ENCODE data around the gene WWOX.
A peak's percentile ranks its signal among the peaks of the same experiment; 100 is the strongest.

Gene WWOX

DNA sequence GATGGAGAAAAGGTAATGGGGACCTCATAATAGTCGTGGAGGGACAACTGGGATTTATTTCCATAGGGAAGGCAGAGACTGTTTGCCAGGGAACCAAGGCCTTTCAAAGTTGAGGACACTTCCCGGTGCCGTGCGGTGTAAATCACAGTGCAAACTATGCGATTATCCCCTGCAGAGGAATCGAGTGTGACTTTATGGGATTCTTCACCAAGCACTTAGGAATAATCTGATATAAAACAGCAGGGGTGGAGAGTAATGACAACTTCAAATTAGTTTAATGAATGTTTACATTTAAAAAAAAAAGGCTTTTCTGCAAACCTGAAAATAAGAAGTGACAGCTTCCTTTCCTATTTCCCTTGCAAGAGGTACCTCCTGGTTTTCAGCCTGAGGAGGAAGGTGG is 962.9 kb downstream of the WWOX start:
- DNase-seq, result no peak

DNA sequence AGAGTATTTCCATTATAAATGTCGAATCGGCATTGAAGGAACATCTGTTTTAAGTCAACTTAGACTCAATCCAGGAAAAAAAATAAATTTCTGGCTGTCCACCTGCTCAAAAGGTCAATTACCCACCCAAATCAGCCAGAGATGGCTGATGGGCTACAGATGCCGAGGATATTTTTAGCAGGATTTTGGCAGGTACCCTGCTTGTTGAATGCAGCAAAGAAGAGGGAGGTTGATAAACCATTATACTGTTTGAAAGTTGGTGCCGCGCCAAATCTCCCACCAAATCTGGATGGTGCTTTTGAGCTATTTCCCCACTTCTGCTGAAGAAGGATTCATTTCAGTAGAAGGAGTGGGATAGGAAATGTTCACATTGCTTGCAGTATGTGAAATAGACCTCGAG is 963.4 kb downstream of the WWOX start:
- DNase-seq, result no peak

DNA sequence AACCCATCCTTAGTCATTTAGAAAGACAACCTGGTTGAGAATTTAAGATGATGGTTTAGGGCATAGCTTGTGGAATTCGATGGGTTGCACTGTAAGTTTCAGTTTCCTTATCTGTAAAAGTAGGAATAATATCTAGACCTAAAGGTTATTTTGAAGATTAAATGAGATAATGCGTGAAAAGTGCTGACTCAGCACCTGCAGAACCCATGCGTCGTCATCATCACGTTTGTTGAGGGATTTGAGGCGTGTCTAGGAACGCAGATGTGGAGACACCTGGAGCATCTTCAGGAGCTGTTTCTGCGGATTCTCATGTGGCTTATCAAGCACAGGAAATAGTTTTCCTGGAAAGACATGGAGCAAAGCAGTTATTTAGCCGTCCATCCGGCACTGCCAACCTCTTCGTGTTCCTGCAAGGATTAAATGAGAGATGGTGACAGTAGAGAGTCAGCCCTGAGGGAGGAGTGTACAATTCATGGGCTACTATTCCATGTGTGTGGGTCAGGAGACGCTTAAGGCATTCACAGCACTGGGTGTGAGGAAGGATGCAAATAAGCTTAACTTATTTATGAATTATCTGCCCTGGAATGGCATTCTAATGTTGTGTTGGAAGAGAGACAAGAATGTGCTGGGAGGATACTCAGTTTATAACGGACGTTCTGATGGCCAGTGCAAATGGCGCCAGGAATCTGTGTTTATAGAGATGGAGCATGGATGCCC is 965.0 kb downstream of the WWOX start:
- DNase-seq, result no peak

DNA sequence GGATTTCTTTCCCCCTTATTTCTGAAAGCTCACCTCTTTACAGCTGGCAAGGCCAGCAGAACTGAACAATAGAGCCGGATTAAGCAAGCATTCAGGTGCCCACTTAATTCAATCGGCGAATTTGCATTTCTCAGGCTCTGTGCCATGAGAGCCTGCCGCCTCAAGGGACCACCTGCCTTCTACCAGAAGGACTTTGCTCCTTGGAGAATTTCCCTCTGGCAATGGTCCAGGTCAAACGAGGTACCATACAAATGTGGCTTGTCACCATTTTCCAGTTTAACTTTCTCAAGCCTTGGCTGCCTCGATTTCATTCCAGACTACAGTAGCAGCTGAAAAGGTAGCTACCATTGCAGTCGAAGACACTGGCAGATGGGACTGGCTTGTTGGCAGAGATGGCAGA is 967.1 kb downstream of the WWOX start:
- DNase-seq, result no peak

DNA sequence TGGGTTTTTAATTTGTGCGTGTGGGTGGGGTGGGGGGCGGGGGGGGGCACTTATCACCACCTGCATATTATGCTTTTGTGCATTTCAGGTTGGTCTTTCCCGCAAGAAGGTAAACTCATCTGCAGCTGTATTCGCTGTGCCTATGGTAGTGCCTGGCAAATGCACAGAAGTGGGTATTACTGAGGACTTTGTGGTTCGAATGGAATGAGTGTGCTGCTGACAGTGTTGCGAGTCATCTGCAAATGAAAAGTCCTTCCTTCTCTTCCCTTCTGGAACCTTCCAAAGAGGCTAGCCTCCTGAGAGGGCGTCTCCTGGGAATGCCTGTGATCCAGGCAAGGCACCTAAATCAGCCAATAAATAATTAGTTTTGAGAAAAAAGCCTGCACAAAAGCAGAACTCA is 968.1 kb downstream of the WWOX start:
- no peak for DNase-seq

DNA sequence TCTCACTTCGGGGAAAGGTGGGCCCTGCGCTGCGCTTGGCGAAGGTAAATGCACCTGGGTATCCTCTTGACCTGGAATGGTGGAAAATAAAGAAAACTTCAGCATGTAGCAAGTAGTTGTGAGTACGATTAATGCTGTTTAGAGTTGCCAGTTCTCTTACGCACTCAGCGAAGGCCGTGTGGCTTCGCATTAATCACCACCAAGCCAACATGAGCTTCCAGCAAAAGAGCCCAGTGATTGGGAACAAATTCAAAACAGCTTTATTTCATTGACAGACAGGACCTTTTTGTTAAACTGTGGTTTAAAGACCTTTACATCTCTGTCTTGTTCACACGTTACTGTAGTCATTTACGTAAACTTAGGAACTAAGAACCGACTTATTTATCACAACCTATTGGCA is 969.7 kb downstream of the WWOX start:
- no peak for DNase-seq

DNA sequence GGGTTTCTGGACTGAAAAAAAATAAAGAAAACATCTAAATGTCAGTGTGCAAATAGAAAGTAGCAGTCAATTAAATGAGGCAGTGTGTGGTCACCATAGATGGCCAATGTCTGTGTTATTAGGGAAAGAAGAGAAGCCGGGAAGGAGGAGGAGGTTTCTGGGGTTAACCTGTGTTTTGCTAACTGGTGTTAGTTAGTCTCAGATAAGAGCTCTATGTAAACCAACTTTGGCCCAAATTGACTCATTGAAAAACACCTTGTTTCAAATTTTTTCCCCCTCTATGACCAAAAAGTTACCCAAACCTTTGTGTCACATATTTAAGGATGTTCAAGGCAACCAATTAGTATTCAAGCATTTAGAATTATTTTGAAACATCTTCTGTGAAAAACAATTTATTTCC is 970.2 kb downstream of the WWOX start:
- no peak for DNase-seq

DNA sequence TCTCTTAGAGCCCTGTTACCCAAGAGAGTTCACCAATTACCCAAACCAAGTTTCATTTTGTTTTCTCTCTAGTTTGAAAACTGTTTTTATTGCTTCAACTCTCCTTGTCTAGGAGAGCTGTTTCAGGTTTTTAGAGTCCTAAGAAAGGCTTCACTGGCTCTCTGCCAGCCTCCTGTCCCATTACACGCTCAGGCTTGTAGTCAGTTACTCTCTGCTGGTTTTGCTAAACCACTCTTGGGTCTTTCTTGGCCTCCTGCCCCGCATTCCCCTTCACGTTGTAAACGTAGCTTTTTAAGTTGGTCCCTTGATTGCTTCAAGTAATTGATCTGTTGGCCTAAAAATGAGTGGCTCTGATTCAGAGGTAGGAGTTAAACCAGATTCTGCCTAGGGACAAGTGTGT is 972.0 kb downstream of the WWOX start:
- no peak for DNase-seq

DNA sequence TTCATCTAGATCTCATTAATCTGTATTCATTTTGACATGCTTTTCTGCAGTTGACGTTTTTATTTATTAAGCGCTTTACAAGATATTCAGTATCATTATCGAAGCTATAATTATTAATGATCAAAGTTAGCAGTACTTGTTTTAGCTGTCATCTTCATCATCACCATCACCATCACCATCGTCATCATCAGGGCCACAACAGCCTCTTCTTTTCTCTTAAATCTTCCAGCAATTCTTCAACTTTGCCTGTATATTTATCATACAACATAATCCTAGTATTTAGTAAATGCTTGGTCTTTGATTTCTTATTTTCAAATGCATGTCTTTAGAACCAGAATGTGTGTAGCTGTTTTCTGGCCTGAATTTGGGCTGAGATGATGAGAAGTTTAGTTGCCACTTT is 973.1 kb downstream of the WWOX start:
- no peak for DNase-seq

DNA sequence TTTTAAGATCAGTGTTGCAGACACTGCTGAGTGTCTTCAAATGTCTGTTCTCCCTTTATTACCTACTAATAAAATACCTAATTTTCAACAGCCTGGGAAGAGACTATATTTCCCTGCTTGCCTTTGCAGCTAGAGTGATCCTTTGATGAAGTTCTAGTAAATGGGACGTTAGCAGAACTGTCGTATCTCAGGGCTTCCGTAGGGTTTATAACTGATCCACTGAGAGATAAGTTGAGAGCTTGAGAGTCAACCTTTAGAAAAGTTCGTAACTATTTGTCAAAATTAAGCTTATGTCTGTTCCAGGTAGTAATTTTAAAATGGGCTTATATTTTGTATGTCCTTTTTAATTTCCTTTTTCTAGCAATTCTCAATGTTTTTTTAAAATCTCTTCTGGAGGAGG is 974.1 kb downstream of the WWOX start:
- no peak for DNase-seq

DNA sequence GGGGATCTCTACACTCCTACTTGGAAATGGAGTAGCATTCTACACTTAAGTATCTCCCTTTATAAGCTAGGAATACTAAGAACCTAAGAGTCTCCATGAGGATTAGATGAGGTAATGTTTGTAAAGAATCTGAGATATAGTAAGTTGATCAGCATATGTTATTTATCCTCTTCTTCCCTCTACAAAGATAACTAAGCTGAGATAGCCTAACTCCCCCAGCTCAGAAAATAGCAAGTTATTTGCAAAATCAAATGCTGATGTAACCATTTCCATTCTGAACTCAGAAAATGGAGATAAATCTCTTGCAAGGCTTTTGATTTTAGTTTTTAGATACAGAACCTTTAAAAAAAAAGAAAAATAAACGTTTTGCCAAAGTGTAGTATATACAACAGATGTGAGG is 975.1 kb downstream of the WWOX start:
- DNase-seq, result no peak

DNA sequence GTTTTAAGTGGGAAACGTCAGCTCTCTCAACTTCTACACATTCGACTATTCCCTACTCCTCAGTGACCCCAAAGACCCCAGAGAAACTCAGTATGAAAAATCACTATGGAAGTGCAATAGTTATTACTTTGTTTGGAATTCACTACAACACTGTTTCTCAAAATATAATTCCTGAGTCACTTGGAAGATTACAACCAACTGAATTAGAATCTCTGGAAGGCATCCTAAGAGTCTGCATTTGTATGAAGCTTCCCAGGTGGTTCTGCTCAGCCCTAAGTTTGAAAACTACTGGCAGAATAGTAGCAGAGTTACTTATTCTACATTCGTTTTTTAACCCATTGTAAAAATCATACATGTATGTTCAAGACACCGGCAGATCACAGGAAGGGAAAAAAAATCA is 975.5 kb downstream of the WWOX start:
- no peak for DNase-seq

DNA sequence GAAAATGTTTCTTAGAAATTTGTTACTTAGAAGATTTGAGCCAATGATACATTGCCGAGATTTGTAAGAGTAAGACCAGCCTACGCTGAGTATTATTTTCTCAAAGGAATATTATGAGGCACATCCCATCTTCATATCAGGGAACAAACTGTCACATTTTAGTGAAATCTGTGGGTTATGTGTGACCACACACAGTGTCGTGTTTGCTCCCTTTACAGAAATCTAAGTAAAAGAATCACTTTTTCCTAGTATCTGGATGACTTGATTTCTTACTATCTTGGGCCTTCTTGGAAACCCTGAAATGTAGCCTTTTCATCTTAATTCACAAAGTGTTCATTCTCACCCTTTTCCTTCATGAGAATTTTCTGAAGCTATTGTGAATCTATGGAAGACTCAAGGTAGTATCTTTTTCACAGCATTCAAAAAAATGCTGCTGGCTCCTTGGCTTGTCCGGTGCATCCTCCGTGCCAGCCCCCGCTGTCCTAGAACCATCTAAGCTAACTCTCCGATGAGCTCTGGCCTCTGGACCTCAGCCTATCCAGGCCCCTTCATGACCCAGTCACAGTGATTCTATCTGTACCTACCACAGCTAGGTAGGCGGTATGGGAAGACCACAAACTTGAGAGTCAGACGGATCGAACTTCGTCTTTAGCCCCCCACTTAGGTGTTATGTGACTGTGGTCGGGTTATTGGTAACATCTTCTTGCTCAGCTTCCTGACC is 976.8 kb downstream of the WWOX start:
- peak; percentile 57 for DNase-seq

DNA sequence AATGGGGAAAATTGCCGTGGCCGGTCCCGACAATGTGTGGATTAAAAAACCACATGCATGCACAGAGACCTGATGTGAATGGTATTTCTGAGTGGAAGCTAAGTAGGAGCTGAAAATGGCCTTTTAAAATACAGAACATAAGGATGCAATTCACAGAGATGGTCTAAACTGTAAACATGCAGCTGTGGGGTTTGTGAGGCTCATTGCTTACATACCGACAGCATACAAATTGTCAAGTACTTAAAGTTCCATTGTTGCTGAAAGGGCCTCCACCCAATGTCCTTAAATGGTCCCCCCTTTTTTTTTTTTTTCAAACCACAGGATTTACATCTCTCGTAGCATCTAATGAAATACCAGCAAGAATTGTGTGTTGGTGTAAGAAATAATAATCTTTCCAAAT is 977.9 kb downstream of the WWOX start:
- DNase-seq, result no peak

DNA sequence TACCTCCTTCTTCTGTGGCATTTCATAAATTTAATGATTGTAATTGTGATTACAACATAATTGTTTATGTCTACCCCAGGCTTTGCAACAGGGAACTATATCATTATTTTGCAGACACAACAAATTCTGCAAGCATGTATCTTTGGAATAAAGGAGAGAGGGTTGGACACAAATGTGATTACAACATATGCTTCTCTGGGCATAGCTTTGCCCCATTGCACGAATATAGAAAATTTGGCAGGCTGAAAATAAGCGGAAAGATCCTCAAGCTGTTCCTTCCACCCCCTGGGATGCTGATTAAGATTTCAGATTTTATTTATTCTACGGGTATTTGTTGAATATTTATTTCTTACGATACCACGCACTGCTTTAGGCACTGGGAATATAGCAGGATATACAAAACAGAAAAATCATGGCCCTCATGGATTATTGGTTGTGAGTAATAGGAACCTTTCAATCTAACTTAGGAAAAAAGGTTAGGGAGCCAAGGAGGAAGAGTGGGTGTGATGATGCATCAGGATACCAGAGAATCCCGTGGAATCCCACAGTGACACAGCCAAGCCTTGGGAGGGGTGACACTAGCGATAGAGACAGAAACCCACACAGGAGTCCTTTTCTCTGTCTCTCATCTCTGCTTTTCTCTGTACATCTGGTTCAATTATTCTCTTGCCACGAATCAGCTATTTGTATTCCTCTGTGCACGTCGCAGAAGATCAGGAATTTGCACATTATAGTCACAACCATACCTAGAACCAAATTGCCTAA is 980.4 kb downstream of the WWOX start:
- no peak for DNase-seq

DNA sequence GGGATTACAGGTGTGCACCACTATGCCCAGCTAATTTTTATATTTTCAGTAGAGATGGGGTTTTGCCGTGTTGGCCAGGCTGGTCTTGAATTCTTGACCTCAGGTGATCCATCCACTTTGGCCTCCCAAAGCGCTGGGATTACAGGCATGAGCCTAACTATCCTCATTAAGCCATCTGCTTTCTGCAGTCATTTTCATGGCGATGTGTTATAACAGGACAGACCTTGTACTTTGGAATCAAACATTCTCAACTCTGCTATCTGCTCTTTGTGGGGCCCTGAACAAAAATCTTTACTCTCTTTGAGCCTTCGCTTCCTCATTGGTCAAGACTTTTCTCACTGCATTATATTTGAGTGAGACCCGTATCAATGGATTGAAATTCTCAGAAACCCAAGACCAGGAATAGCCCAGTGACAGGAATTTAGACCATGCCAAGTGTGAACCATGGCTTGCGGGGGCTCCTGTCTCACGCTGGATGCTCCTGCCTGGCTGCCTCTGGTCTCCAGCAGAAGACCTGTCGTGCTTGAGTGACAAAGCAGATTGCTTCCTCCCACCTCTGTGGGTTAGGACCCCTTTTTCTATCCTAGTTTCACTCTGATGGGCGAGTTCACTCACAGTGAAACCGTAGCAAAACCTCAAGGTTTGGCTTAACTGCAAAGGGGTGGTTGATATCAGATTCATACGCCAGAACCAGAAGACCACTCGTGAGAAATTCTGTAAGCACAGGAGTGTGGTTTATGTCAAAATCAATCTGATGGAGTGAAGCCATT is 982.0 kb downstream of the WWOX start:
- peak; percentile 15 for DNase-seq

DNA sequence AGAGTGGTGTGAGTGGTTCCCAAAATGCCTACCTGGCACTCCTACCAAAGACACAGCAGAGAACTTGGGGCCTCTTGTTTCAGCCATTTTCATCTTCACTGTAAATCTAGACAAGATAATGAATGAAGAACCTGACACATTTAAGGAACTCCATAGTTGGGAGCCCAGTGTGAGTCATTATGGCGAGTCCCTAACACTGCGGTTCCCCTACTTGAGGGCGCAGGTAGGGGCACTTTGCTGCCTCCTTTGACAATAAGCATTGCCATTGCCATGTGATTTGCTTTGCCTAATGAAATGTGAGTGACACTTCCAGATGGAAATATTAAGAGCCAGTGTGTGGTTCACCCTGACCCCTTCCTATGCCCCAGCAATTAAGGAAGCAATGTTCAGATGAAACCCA is 983.5 kb downstream of the WWOX start:
- no peak for DNase-seq

DNA sequence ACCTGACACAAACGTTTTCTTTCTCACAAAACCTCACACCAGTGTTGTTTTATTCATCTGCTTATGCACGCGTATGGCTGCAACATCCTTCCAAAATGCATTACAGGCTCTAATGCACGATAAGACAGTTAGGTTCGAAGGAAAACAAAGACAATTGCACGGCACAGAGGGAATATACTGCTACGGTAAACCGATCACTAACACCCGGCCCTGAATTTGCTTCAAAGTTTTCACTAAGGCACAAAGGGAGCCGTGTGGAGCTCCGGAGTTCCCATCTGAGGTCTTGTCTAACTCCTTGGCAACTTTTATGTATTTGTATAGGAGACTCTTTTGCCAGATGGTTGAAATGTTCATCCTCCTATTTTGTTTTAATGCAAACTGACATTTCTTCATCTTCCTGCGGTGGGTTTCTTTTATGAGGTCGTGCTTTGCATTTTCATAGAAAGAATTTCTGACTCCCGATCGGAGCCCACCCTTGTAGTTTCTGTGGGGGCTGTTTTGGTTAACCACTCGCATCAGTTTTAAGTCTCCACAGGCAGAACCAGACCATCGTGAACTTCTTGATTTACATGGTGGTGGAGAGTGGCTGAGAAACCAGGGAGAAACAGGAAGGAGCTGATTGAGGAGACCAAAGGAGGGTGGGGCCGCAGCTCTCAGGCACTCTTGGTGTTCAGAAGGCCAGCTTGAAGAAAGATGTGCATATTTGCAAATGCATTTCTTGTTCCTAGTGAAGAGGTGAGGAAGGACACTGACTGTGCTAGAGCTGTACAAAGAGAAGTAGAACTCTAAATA is 984.2 kb downstream of the WWOX start:
- DNase-seq, result no peak

DNA sequence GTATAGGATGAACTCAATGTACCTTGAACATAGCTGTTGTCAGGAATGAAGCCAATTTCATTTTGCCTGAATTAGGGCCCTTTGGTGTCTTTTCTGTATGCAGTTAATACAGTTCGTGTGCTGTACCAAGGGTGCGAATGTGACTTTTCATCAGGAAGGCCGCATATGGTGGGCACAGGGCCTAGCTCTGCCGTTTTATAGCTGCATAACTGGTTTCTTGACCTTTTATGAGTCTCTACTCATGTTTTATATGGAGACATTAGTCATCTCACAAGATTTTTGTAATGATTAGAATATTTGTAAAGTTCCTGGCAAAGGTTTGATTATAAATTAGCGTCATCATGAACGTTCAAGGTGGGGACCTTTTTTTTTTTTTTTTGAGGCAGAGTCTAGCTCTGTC is 989.5 kb downstream of the WWOX start:
- DNase-seq, result no peak

DNA sequence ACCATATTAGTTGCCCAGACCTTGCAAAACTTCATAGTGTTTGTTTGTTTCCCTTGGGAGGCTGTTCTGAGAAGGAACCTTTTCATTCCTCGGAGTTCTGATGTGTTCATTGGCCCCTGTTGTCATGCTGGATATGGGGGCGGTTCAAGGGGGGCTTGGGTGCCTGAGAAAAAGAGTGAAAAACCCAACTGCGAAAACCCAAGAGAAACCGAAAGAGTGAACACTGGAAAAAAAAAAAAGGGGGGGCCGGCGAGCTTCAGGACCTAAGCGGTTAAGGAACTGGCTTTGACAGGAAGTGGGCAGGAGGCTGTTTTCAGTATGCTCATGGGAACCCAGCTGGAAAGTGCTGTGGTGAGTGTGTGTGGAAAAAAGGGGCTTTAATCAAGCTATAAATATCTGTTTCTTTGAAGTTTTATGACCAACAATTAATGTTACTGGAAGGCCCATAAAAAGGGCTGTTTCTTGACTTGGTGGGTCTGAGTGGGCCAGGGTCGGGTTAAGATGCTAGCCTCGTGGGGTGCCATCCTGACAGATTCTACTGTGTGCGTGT is 990.4 kb downstream of the WWOX start:
- DNase-seq, result peak; percentile 74

DNA sequence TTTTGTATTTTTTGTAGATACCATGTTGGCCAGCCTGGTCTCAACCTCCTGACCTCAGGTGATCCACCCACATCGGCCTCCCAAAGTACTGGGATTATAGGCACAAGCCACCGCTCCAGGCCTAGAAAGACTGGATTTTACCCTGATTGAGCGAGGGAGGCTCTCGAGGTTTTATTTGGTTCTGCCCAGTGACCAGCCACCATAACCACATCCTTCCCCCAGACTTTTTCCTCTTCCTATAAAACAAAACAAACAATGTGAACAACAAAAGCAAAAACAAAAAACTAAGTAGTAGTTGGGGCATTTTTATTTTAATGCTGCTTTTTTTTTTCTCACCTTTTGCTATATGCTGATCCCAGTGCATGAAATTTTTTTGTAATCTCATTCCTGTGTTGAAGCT is 991.5 kb downstream of the WWOX start:
- DNase-seq, result no peak

DNA sequence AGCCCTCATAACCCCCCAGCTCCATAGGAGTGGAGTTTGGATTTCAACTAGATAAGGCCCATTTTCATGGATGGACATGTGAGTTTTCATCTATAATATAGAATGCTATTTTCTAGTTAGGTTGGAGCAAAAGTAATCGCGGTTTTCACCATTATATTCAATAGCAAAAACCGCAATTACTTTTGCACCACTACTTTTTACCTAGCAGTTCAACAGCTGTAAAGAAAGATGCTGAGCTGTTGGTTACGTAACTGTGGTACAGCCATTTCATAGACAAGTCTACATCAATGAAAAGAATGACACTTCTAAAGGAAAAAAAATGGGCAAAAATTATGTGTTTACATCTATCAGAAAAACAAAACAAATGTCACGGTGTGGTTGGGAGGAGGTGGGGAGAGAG is 993.4 kb downstream of the WWOX start:
- no peak for DNase-seq

Data from stimulated activated CD4-positive, alpha-beta T cell treated with anti-CD3 and anti-CD28 coated beads, Interleukin-4, amount 100 ng/mL, for 24 hours (primary cell).